ENCODE data around the gene OR13J1.

OR13J1 gene

DNA sequence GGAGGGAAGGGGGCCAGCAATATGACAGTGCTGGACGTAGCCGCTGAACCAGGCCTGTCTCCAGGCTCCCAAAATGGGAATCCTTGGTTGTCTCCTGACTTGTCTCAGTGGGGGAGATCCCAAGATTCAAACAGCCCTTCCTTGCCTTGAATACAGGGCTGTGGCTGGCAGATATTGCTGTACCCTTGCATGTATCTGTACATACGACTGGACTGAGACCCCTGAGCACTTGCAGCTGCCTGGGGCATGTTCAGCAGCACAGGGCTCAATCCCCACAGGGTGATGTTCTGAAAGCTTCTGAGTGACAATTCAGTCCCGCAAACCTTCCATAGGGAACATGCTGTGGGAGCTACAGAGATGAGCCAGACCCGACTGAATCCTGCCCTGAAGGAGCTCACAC, 13.3 kb downstream of the OR13J1 start:
- no peak for DNase-seq

DNA sequence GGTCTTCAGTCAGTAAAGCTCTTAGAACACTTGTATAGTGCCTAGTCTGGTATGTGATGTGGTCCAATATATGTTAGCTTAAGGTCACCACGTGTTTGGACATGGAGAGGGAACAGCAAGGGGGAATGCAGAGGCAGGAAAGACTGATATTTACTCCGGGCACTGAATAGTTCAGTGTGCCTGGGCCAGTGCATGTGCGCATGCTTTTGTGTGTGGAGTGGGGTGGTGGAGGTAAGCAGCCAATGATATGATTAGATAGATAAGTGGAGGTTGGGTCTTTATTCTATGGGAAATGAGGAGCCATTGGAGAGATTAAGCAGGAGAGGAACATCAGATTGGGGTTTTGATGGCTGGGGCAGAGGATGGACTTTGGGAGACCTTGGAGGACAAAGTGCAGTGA, 14.0 kb downstream of the OR13J1 start:
- DNase-seq: no peak

GRCh38 chr9:35854091-35854762, 16.0 kb downstream of the OR13J1 start:
- no peak for DNase-seq

DNA sequence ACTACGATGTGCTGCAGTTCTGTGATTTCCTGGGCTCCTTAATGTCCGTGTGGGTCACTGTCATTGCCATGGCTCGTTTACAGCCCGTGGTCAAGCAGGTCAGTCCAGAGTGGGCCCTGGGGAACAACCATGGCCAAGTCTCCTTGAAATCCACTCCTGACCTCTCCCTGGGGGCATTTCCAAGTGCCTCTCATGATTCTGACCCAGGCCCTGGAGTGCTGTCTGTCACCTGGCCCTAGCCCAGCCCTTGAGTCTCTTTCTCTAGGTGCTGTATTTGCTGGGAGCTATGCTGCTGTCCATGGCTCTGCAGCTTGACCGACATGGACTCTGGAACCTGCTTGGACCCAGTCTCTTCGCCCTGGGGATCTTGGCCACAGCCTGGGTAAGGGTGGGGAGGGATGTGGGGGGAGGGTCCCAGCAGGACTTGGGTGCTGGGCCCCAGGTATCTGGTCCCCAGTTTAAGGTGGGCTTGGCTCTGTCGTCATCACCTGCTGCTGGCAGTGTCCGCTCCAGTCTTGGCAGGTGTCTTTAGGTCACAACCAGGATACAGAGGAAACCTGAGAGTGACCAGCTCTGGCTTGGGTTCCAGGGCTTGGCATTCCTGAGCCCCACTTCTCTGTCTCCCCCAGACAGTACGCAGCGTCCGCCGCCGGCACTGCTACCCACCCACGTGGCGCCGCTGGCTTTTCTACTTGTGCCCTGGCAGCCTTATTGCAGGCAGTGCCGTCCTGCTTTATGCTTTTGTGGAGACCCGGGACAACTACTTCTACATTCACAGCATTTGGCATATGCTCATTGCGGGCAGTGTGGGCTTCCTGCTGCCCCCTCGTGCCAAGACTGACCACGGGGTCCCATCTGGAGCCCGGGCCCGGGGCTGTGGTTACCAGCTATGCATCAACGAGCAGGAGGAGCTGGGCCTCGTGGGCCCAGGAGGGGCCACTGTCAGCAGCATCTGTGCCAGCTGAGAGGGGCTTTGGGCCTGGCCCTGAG, 17.0 kb downstream of the OR13J1 start:
- no peak for DNase-seq

- DNase-seq: no peak
These were observed 17.9 kb downstream of the OR13J1 start for GRCh38 chr9:35852267-35852815.

GRCh38 chr9:35847792-35848572, 22.2 kb downstream of the OR13J1 start:
- no peak for DNase-seq

DNA sequence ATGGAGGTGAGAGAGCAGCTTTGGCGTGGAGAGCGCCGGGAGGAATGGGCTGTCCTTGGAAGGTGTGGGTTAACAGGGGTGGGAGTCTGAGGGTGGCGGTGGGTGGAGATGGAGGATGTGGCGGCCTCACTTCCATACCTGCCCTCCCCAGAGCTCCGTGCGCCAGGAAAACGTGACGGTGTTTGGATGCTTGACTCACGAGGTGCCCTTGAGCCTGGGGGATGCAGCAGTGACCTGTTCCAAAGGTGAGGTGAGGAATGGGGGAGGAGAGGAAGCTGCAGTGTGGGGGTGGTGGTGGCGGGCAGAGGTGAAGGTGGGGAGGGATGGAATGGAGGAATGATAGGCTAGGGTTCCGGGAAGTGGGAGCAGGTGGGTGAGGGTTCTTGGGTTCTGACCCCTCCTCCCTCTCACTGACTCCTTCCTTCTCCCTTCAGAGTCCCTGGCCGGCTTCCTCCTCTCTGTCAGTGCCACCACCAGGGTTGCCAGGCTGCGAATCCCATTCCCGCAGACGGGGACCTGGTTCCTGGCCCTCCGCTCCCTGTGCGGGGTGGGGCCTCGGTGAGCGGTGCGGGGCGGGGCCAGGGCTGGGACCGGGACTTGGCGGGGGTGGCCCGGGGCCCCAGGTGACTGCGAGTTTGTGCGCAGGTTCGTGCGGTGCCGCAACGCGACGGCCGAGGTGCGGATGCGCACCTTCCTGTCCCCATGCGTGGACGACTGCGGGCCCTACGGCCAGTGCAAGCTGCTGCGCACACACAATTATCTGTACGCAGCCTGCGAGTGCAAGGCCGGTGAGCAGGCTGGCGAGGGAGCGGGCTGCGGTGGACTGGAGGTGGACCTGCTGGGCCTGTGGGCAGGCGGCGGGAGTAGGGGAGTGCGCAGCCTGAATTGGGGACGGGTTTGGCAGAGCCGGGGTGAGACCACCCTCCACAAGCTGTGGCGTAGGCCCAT, 24.1 kb downstream of the OR13J1 start:
- no peak for DNase-seq

- DNase-seq: no peak
These were observed 25.5 kb downstream of the OR13J1 start for GRCh38 chr9:35844628-35845270.

DNA sequence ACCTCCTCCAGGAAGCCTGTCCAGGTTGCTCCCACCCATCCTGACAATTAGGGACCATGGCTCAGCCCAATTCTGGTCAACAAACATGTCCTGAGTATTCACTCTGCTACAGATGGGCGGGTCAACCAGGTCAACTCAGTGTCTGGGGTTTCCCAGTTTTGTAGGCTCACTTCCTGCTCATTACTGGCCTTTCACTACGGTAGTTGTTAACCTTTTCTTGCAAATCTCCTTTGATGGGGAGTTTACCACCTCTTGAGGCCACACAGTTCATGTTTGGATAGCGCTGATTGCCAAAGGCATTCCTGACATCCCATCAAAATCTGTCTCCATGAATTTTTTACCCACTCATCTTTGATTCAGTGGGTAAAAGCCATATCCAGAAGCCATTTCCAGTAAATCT, 27.4 kb downstream of the OR13J1 start:
- DNase-seq: no peak

DNA sequence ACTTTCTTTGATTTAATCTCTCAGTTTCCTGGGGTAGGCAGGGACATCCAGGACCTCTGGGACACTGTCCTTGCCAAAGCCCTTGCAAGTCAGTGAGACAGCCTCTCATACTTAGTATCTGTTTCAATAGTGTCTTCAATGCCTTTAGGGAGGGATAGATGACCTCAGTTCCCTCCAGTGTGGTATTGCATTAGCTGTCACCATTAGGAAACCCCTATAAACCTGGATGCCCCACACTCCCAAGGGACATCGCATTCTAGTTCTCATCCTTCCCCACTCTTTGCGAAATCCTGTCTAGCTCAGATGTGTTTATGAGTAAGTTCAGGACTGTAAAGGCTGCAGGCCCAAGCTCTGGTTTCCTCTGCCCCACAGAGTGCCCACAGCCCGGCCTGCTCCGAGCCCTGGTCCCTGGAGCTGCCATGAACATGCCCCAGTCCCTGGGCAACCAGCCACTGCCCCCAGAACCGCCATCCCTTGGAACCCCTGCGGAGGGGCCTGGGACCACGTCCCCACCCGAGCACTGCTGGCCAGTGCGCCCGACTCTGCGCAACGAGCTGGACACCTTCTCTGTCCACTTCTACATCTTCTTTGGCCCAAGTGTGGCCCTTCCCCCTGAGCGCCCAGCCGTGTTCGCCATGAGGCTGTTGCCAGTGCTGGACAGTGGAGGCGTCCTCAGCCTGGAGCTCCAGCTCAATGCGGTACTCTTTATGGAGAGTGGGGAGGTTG, 28.0 kb downstream of the OR13J1 start:
- DNase-seq: no peak

GRCh38 chr9:35841645-35841900, 28.6 kb downstream of the OR13J1 start:
- DNase-seq: no peak

DNA sequence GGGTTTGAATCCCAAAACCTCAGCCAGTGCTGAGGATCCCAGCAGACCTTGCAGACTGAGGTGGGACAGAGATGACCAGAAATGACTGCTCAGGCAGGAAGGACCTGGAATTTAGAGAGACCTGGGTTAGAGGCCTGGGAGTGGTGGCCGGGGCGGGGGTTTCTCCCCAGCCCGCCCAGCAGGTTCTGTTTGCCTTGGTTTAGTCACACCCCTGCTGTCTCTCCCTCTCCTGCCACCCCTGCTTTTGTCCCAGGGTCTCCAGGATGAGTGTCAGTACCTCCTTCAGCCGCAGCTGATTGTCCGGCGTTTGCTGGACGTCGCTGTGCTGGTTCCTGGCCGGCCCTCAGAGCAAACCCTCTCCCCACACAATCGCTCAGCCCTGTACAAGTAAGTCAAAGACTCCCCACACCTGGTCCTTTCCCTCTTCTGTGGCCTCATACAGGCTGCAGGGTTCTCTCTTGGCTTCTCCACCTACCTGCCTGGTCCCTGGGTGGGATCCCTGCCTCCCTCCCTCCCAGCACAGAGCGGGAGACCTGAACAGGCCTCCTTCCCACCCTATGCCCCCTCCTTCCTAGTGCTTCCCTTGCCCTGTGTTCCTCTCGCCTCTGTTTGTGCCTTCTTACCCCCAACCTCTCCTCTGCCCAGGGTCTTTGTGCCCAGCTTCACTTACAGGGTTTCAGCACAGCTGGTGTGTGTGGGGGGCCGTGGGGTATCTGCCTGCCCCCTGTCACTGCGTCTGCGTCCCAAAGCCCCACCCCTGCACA, 29.1 kb downstream of the OR13J1 start:
- no peak for DNase-seq

- DNase-seq: no peak
These were observed 30.3 kb downstream of the OR13J1 start for GRCh38 chr9:35839926-35840325.

GRCh38 chr9:35836595-35836994, 33.6 kb downstream of the OR13J1 start:
- no peak for DNase-seq

GRCh38 chr9:35835766-35836165, 34.4 kb downstream of the OR13J1 start:
- DNase-seq: no peak

DNA sequence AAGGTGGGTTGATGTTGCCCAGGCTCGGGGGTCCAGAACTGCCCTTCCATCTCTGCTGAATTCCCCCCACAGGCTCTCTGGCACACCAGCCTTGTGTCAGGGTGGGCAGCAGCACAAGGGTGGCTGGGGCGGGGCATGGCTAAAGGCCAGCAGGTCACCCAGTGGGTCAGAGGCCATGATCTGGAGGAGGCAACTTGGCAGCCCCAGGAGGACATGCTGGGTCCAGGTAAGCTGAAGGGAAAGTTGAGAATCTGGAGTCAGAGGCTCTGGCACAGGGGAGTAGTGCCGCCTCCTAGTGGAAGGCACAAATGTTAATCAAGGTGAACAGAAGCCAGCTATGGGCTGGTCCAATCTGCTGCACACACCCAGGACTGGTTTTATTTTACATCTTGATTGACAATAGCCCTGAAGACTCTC, 35.0 kb downstream of the OR13J1 start:
- DNase-seq: no peak

GRCh38 chr9:35834260-35835215, 35.7 kb downstream of the OR13J1 start:
- no peak for DNase-seq

DNA sequence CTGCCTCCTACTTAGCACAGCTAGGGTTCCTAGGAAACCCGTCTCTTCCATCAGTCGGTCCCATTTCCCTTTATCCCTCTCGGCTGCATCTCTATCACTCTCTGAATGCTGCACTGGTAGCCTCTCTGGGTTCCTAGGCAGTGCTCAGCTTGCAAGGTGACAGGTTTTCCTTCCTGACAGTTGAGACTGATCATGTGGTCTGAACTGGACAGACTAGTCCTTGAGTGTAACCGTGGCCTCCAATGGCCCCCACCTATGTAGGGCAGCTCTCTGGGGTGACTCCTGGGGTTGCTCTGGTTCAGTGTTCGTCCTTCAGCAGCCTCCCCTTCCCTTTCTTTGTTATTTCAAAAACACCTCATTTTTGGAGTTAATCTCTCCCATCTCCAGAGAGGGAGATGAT, 37.4 kb downstream of the OR13J1 start:
- DNase-seq: no peak

DNA sequence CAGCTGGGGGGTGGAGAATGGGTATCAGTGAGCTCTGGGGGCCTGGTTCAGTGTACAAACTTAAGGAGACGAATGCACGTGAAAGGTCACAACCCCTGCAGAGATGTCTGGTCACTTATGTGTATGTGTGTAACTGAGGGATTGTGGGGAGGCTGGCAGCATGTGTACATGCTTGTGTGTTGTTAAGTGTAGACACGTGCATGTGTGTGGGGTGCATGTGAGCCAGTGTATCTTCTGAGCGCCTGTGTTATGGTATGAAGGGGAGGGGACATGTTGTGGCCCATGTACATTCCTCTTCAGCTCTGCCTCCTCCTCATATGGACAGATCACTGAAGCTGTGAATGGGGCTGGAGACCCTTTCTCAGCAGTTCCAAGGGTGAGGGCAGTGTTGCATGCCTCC, 39.2 kb downstream of the OR13J1 start:
- no peak for DNase-seq
